ENCODE data around the gene CTDP1.

Gene CTDP1

DNA sequence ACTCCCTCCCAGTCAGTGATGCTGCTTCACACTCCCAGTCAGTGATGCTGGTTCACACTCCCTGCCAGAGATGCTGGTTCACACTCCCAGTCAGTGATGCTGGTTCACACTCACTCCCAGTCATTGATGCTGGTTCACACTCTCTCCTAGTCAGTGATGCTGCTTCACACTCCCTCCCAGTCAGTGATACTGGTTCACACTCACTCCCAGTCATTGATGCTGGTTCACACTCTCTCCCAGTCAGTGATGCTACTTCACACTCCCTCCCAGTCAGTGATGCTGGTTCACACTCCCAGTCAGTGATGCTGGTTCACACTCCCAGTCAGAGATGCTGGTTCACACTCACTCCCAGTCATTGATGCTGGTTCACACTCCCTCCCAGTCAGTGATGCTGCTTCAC lies 83.8 kb downstream of the CTDP1 start:
- no peak for DNase-seq (ENCODE audit: low read depth, low spot score)

DNA sequence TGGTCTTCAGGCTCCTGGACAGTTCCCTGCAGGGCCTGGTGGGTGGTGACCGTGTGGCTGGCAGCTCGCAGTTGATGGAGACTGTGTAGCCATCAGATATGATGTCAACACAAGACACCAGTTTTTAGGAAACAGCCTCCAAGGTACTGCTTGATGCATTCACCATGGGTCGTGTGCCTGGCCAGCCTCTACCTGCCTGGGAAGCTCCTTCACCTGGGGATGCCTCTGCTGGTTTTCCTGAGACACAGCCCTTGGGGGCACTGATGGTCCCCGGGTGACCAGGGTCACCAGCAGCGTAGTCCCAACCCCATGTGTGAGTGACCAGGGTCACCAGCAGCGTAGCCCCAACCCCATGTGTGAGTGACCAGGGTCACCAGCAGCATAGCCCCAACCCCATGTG lies 84.5 kb downstream of the CTDP1 start:
- no peak for DNase-seq (ENCODE audit: low read depth, low spot score)

DNA sequence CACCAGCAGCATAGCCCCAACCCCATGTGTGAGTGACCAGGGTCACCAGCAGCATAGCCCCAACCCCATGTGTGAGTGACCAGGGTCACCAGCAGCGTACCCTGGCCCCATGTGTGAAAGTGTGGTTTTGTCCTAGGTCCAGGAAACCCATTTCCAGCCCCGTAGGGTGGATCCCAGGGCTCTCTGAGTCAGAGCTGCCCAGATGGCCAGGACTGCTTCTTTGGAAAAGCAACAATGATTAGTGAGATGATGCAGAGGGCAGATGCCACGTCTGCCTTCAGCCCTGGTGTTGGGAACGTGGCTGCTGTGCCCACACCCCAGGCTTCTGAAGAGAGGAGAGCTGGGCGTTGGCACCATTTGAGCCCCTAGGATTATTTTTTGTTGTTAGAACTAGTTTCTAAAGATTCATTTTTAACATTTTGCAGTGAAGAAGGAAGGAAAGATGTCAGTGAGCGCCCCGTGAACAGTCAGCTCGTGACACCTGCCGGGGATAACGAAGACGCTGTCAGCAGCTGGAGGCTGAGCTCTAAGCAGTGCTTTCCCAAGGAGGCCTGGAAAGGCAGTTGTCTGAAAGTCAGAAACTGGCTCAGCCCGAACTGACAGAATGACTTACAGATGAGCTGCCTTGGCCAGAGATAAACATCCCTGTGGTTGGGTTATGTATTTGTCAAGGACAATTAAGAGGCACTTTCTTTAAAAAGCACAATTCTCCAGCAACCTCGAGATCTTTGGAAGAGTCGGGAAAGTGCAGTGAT lies 86.1 kb downstream of the CTDP1 start:
- no peak for DNase-seq (ENCODE audit: low read depth, low spot score)

DNA sequence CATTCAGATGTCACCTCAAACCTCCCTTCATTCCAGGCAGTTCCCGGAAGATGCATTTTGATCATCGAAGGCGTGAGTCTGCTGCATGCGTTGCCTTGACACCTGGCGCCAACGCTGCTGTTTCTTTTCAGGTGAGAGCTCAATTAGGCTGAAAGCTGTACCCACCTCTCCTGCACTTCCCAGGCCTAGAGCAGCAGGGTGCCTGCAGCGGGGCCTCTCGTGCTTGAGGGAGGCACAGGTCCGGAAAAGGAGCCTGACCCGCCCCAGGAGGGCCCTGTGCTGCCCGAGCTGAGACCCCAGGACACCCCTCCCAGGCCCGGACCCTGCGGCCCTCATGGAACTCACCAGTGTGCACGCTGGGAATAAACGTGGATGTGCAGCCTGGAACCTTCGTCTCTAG lies 86.7 kb downstream of the CTDP1 start:
- no peak for DNase-seq (ENCODE audit: low read depth, low spot score)

DNA sequence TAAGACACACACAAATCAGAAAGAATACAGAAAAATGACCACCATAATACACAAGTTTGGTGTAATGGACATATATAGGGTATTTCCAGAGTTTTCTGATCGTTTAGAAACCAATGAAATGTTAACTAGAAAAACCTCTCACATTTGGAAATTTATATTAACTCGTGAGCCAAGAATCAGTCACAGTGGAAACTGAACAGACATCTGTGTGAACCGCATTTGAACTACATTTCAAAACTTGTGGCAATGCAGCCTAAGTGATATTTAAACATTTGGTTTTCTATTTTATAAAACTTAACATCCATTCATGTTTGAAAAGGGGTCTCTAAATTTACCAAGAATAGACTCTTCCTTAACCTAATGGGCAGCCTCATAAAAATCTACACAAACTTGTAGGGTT lies 89.1 kb downstream of the CTDP1 start:
- DNase-seq (ENCODE audit: low read depth, low spot score): no peak

DNA sequence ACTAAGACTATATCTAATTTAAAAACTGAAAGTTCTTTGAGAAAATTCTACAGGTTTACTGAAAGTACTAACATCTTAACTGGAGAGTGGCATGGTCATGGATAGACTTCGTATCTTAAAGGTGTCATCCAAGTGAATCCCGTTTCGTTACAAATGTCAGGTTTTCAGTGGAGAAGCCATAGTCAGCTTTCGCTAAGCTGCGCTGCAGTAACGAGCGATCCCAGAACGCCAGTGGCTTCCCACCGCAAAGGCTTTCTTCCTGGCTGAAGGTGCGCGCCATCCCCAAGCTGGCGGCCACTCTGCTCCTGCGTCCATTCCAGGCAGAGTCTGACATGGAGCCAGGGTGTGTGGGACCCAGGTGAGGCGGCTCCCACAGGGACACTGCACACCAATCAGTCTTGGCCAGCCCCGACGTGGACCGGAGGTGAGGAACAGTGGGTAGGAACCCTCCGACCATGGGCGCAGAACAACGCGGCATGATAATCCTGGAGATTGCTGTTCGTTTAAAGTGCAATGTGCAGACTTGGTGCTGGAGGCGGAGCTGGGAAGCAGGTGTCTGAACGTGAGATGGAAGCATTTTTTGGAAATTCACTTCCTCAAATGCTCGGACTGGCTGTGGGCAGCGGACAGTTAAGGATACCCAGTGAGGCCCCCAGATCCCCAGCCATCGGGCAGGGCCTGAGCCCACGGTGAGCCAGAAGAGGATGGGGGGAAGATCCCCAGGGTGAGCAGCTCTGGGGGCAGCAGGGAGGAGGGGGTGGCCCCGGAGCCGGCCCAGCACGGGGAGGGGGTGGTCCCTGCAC lies 90.3 kb downstream of the CTDP1 start:
- no peak for DNase-seq (ENCODE audit: low read depth, low spot score)

DNA sequence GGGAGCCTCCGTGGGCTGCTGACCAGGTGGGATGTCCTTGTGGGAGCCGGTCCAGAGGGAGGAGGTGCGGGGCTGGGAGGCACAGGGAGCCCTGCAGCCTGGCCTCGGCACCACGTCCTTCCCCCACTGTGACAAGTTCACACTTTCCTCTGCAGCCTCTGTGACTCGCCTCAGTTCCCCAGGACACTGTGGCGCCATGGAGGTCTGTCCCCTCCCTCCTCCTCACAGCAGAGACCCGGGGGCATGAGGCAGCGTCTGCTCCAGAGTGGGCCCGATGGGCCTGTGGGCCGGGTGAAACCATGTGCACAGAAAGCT lies 90.9 kb downstream of the CTDP1 start:
- no peak for DNase-seq (ENCODE audit: low read depth, low spot score)

DNA sequence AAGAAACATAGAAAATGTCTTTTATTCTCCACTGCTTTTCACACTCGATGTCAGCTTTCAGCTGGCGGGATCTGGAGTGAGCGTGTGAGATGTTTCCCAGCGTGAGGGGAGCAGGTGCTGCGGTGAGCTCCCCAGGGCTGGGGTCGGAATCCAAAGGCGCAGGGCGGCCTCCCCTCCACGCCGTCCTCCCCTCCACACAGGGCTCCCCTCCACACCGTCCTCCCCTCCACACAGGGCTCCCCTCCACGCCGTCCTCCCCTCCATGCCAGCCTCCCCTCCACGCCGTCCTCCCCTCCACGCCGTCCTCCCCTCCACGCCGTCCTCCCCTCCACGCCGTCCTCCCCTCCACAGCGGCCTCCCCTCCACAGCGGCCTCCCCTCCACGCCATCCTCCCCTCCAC lies 91.2 kb downstream of the CTDP1 start:
- DNase-seq (ENCODE audit: low read depth, low spot score): no peak

DNA sequence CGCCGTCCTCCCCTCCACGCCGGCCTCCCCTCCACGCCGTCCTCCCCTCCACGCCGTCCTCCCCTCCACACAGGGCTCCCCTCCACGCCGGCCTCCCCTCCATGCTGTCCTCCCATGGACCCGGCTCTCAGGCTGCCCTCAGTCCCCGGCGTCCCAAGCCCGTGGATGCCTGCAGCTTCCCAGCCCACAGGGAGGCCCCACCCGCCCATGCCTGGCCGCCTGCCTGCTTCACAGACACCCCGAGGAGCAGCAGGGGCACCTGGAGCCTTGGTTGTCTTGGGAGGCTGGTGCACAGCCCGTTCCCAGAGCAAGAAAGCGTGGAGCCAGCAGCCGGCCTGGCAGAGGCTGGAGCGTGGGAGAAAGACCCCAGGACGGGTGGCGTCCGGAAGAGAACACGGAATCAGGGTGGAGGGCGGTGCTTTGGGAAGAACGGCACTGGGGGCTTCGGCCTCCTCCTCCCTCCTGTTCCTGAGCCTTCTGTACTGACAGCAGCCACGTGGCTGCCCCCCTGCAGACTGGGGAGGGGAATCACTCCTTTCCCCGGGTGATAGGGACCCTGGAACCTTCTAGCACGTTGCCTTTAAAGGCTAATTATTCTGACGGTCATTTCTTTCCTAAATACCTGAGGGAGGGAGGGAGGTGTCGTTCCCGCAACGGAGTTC lies 92.0 kb downstream of the CTDP1 start:
- DNase-seq (ENCODE audit: low read depth, low spot score): no peak

DNA sequence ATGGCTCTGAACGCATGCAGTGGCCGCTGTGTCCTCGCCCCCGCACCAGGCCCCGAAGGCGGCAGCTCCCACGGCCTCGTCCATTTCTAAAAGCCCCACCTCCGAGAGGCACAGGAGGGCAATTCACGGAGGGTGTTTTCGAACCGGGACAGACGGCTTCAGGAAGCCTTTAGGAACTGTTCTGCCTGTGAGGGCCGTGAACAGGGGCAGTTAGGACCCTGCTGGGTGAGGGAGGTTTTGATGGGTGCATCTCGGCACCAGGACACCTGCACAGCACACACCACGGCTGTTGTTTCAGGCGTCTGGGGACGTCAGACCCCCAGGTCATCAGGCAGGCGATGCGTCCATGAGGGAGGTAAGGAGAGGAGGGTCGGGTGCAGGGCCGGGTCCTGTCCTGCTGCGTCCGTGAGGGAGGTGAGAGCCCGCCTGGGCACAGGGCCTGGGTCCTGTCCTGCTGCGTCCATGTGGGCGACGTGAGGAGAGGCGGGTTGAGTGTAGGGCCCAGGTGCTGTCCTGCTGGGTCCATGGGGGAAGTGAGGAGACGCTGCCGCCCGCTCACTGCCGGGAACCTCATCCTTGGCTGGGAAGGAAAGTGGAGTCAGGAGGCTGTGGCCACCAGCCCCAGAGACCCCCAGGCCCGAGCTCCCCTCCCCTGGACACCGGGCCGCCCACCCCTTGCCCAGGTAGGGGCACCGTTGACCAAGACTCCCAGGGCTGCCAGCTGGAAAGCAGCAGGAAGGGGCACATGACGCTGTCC lies 92.7 kb downstream of the CTDP1 start:
- no peak for DNase-seq (ENCODE audit: low read depth, low spot score)

DNA sequence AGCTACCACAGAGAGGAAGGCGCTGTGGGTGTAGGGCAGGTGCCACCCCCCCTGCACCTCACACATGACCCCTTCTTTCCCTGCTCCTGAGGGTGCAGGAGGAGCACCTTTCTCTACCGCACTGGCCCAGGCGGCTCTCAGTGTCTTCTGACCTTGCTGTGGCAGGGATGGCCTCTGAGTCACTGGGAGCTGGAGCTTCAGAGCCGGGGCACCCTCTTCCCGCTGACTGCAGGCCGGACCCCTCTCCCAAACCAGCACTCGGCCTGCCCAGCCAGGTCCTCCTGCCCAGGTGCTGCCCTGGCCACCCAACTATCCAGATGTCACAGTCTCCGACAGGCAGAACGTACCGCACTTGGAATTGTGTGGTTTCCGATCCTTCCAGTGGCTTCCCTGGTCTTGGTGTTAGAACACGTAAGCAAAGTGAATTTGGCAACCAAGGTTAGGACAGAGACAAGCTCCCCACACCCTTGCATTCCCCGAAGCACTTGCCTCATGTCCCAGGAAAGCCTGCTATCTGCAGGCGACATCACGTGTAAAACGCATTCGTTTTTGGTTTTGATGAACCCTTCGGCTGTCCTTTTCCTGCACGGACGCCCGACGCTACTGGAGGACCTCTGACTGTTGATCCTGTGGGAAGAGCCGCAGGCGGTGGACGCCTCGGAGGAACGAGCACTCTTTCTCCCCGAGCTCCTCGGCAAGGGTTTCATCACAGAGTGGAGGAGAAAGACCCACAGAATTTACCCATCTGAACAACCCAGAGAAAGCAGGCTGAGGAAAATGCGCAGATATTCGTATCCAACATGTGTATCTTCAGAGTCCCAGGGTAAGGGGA lies 93.5 kb downstream of the CTDP1 start:
- DNase-seq (ENCODE audit: low read depth, low spot score): no peak

DNA sequence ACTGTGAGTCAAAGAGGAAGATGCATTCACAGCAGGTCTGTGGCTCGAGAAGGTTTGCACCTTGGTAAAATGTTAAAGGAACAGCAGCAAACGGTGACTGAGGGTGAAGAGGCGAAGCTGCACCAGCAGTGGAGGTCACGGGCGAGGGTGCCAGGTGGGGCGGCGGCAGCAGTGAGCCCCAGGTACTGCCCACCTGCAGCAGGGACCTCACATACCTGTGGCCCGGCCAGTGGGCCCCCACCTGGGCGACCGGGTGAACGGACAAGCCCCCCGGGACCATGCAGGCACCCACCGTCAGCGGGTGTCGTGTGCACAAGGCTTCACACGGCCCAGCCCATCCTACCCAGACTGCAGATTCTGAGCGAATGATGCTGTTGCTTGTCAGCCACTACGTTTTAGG lies 94.5 kb downstream of the CTDP1 start:
- no peak for DNase-seq (ENCODE audit: low read depth, low spot score)

DNA sequence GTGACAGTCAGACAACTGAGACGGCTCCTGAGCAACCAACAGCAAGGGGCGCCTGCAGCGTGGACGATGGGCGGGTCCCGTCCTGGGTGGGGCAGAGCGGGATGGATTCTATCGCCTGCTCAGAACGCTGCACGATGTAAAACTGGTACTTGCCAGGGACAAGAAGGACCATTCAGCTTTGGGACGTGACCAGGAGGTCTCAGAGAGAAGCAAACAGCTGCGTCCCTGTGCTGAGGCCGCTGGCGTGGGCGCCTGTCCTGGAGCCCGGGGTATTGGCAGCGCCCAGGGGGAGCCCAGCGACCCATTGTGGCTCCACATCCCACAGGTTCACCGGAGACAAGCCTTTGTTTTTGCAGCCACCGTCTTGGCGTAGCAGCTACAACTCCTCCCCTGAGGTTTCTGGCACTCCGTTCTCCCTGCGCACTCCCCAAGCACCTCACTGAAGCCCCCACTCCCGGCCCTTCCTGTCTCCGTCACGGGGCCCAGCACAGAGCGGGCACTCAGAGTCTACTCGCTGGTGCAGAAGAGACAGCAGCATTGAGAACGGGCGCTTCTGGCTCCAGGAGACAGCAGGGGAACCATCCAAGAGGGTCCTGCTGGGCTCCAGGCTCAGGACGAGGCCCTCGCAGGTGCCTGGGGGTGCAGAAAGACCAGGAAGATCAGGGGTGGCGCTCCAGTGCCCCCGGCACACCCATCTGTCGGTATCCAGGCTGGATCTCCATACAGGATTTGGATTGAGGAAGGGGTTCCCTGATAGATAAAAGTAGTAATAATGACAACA lies 96.0 kb downstream of the CTDP1 start:
- no peak for DNase-seq (ENCODE audit: low read depth, low spot score)

DNA sequence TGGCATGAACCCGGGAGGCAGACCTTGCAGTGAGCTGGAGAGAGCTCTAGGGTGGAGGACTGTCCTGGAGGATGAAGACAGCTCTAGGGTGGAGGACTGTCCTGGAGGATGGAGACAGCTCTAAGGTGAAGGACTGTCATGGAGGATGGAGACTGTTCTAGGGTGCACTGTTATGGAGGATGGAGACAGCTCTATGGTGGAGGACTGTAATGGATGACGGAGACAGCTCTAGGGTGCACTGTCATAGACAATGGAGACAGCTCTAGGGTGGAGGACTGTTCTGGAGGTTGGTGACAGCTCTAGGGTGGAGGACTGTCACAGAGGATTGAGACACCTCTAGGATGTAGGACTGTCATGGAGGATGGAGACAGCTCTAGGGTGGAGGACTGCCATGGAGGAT lies 97.1 kb downstream of the CTDP1 start:
- DNase-seq (ENCODE audit: low read depth, low spot score): no peak

DNA sequence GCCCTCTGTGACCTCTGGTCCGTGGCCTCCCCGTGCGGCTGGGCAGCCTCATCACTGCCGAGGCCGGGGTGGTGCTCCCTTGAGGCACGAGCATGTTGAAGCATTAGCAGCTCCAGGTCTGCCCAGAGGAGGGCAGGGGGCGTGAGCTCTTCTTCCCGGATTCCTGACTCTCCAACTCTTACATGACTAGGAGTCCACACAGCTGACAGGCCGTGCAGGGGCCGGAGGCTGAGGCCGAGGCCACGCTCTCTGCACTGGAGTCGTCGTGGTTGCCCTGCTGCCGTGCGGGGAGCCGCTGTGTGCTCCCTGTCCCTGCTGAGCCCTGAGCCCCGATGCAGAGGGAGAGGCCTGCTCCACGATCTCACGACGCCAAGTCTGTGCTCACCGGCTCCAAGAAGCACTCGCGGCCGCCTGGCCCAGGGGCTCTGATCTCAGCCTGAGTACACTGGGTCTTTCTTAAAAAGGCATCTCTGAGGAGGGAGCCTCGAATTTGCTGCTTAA lies 98.7 kb downstream of the CTDP1 start:
- no peak for DNase-seq (ENCODE audit: low read depth, low spot score)

DNA sequence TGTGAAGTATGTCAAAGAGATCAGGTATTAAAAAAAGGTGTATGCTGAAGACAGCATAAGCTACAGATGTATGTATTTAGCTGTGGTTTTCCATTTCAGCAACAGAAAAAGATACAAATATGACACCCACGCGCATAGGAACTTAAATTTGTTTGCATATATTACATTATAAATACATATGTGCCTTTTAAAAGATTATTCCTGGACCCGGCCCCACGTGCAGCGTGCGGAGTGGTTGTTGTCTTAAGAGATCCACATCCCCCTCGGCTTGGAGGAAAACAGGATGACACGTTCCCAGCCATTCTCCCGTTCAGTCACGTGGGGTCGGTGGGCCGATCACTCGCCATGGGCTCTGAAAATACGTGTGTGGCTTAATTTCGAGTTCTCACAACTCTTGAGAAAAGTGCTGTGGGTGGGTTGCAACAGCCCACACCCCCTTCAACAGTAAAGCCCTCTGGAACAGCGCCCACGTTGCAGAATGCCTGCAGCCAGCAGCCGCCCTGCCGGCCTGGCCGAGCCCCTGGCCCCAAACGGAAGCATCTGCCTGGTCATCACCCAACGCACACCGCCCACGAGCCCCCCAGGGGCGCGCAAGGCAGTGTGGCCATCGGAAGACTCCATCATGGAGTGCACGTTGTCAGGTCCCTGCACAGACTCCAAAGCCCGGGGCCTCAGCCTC lies 99.6 kb downstream of the CTDP1 start:
- no peak for DNase-seq (ENCODE audit: low read depth, low spot score)

DNA sequence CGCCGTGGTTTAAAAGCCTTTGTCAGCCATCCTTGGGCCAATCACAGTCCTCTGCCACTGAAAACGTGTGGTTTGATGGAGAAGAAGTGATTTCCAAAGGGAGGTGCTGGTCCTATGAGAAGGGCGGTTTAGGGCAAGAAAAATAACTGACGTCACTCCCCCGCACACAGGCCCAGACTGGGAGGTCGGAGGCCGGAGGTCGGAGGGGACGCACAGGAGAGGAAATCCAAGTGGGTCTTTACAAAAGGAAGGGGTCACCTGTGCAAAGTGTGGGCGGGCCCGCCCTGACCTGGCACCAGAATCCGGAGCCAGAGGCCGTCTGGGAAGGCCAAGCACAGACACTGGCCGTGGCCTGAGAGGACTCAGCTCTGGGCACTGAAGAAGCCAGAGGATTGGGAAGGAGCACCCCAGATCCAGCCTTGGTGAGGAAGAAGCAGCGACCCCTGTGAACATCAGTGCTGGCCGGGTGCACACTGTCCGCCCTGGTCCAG lies 100.1 kb downstream of the CTDP1 start:
- DNase-seq (ENCODE audit: low read depth, low spot score): no peak

DNA sequence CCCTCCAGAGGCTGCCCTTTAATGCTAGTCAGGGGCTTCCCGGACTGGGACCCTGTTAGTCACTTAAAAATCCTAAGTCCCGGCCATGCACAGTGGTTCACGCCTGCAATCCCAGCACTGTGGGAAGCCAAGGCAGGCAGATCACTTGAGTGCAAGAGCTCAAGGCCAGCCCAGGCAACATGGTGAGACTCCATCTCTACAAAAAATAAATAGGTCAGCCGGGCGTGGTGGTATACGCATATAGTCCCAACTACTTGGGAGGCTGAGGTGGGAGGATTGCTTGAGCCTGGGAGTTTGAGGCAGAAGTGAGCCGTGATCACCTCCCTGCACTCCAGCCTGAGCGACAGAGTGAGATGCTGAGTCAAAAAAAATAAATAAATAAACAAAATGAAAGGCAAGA lies 100.9 kb downstream of the CTDP1 start:
- DNase-seq (ENCODE audit: low read depth, low spot score): no peak

DNA sequence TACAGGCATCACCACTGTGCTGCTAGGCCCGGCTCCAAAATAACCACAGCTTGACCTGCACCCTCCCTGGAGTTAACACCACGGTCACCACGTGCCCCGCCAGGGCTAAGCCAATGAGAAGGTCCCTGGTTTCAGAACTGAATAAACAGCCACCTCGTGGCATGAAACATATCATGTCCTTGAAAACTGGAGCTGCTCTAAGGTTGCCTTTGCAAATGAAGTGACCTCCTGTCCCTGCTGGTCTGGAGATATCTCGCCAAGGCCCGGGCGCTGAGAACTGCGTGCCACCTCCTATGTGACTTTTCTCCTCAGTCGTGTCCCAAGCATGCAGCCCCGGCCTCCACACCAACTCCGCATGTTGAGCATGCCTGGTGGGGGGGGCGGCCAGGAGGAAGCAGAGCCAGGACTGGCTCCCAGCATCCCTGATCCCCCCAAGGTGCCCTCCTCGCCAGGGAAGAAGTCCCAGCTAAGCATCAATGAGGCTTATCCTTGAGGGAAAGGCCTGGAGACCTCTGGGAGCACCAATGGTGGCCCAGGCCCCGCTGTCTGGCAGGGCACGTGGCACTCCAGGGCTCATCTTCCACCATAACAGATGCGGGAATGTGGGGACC lies 101.8 kb downstream of the CTDP1 start:
- no peak for DNase-seq (ENCODE audit: low read depth, low spot score)

All from brain pericyte (primary cell).